HG03457 (cell line): ENCODE data around the gene UBE2I.
"Not testable (repeated sequence)": the region's sequence is repeated elsewhere in the genome, so short reads cannot be mapped to it uniquely, and the experiment has no call there.

Source experiments
- ATAC-seq: cut with Tn5 transposase; IDR thresholded peaks from one replicate; pipeline ENCODE4 v1.9.1; 2021; ENCODE audit warnings: moderate number of reproducible peaks; ENCODE audit not compliant: unreplicated experiment

The UBE2I gene

DNA sequence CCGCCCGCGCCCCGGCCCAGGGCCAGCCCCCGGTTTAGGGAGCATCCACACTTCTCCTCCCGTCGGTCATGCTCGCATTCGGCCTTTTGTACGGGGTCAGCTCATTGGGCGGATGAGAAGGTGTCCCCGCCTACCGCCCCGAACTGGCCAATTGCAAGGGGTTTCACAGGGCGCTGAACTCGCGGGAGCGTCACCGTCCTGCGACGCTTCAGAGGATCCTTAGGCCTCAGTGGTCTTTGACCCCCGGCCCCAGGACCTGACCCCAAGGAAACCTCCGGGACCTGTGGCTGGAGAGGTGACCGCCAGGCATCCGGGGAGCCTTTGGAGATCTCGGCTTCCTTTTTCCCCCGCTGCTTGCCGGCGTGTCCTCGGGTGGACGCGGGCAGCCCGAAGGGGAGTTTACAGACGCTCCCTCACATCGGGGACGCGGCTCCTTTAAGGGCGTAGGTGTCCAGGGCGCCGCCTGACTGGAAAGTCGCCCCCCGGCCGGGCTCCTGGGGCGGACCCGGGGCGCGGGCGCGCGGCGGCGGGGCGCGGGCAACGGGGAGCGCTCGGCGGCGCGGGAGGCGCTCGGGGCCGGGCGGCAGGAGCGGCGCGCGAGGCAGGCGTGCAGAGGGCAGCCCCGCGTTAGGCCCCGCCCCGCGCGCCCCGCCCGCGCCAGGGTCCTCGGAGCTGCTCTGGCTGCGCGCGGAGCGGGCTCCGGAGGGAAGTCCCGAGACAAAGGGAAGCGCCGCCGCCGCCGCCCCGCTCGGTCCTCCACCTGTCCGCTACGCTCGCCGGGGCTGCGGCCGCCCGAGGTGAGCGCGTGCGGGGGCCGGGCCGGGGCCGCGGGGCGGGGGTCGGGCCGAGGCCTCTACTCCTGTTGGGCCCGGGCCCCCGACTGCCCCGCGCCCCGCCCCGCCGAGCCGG lies at the start of gene UBE2I:
TSS of gene UBE2I (plus strand) at position 660 of the 909 bp plus-strand sequence. CDS start 4,395 bp downstream, outside the sequence.
- peak; percentile 43 for ATAC-seq

GRCh38 chr16:1259760-1260068 lies 49.7 kb upstream of the UBE2I start:
- no peak for ATAC-seq

GRCh38 chr16:1260101-1260680 lies 49.2 kb upstream of the UBE2I start:
- ATAC-seq, result no peak

DNA sequence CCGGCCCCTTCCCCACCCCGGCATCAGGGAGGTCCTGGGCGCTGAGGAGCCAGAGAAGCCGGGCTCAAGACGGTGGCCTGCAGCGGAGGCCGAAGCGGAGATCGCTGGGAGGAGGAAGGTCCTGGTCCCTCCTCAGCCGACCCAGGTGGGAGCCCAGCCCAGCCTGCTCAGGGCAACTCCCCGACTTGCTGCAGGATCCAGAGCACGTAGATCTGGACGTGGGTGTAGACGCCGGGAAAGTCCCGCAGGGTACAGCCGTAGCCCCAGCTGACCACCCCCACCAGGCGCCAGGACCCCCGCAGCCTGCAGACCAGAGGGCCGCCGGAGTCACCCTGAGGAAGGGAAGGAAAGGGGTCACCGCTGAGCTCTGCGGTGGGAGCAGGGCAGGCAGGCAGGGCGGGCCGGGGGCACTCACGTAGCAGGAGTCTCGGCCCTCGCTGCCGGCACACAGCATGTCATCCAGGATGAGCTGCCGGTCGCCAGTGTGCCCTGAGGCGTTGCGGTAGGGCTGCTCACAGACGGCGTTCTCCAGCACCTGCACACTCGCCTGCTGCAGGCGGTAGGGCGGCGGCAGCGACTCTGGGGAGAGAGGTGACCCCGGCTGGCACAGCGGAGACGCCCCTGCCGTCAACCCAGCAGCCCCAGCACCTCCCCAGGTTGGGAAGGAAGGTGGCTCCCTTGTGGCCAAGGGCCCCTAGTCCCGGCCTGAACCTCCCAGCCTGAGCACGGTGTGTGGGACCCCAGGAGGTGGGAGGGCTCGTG lies 48.1 kb upstream of the UBE2I start:
- ATAC-seq, result no peak

DNA sequence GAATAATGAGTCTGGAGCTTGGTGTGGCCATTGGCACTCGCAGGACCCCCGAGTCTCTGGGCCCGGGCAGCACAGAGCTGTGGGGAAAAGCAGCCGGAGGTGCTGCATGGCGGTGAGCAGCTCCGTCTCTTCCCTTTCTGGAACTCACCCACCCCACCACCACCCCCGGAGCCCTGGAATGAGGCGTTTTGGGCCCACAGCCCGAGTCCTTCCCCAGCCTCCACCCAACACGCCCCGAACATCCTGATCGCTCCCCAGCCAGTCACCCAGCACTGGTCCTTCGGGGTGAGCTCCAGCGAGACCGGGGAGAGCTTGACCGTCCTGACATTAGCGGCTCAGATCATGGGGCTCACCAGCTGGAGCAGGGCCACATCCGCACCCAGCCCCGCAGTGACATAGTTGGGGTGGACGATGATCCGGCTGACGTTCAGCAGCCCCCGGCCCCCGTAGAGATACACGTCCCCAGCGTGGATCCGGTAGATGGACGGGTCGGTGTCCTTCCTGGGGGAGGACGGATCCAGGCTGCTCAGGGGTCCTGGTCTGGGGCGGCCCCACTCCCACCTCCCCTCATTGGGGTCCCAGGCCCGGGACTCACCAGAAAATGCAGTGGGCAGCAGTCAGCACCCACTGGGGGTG lies 47.1 kb upstream of the UBE2I start:
- no peak for ATAC-seq

GRCh38 chr16:1262846-1263221 lies 46.6 kb upstream of the UBE2I start:
- no peak for ATAC-seq

DNA sequence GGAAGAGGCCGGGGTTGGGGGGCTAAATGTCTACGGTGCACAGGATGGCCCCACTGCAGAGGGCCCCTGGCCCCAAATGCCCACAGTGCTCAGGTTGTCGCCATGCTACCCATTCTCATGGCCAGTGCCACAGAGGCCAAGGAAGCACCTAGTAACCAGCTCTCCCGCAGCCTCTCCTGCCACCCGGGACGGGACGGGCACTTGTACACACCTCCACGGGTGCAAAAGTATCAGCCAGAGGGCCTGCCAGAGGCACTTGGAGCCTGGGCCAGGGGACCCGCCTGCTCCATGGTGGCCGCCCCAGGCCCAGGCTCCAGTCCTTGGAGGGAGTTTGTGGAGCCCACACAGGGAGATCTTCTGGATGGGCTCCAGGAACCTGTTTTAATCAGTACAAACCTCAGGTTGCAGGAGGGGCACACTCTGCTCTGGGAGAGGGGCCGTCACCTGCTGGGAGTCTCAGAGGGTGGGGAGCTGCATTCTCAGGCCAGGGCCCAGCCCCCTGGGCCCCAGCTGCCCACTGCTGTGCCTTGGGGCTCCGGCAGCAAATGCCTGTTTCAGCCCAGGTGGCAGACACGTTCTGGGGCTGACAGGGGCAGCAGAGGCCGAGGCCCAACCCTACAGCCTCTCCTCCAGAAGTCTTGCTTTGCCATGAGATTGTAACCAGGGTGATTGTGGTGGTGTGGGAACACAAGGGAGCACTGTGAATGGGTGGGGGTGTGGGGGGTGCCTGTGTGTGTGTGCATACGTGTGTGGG lies 45.7 kb upstream of the UBE2I start:
- ATAC-seq, result no peak

DNA sequence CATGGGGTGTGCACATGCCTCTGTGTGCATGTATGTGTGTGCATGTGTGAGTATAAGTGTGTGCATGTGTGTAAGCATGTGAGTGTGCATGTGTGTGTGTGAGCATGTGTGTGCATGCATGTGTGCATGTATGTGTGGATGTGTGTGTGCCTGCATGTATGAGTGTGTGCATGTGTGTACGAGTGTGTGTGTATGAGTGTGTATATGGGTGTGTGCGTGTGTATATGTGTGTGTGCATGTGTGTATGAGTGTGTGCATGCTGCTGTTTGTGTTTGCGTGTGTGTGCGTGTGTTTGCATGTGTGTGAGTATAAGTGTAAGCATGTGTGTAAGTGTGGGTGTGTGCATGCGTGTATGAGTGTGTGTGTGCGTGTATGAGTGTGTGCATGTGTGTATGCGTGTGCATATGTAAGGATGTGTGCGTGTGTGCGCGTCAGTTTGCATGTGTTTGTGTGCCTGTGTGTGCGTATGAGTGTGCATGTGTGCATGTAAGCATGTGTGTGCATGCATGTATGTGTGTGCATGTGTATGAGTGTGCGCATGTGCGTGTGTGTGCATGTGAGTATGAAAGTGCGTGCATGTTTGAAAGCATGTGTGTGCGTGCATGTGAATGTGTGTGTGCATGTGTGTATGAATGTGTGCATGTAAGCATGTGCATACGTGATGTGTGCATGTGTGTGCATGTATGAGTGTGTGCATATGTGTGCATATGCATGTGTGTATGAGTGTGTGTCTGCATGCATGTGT lies 44.9 kb upstream of the UBE2I start:
- ATAC-seq, result no peak

DNA sequence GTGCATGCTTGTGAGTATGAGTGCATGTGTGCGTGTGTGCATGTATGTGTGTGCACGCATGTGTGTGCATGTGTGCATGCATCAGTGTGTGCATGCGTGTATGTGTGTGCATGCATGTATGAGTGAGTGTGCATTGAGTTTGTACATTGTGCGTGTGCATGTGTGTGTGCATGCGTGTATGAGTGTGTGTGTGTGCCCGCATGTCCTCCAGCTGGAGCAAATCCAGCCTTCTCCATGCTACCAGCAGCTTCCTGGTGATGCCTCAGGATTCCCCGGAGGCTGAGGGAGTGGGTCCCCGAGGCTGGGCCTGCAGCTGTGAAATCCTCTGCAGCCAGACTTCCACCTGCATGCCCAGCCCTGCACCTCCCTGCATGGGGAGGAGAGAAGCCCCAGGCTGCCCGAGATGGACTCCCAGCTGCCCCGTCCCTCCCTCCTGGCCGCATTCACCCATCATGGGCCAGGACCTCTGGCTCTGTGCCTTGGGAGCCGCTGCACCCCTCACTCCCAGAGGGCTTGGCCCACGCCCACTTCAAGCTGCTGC lies 44.3 kb upstream of the UBE2I start:
- ATAC-seq, result no peak

- ATAC-seq, result no peak
Observed at GRCh38 chr16:1265826-1266225, 43.6 kb upstream of the UBE2I start.

GRCh38 chr16:1269418-1269817 lies 40.0 kb upstream of the UBE2I start:
- not testable (repeated sequence) for ATAC-seq

DNA sequence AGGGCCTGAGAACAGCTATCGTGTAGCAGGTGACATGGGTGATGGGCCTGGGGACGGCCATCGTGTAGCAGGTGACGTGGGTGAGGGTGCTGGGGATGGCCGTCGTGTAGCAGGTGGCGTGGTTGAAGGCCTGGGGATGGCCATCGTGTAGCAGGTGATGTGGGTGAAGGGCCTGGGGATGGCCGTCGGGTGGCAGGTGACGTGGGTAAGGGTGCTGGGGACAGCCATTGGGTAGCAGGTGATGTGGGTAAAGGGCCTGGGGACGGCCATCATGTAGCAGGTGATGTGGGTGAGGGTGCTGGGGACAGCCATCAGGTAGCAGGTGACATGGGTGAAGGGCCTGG lies 38.1 kb upstream of the UBE2I start:
- ATAC-seq, result no peak

- not testable (repeated sequence) for ATAC-seq
Observed at GRCh38 chr16:1271724-1272413, 37.6 kb upstream of the UBE2I start.

DNA sequence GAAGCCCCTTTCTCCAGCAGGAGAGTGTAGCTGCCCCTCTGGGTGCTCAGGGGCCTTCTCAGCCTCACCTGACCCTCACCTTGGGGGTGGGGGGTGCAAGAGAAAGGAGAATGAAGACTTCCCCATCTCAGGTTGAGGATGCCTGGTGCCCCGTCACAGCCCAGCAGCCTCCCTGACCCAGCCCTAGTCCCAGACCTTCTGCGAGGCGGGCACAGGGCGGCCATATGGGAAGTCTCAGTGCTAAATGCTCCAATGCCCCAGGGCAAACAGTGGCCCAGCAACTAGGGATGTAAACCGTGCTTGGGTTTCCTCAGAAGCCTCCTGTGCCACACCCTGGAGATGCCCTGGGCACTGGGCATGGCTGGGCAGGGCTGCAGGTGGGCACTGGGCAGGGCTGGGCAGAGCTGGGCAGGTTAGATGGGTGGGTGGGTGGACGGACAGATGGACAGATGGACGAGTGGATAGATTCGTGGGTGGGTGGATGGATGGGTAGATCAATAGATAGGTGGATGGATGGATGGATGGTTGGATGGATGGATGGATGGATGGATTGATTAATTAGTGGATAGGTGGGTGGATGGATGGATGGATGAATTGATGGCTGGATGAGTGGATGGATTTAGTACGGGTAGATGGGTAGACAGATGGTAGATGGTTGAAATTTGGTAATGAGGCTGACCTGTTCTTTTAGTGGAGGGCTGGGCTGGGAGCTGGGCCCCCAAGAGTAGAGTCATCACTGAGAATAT lies 36.8 kb upstream of the UBE2I start:
- no peak for ATAC-seq

DNA sequence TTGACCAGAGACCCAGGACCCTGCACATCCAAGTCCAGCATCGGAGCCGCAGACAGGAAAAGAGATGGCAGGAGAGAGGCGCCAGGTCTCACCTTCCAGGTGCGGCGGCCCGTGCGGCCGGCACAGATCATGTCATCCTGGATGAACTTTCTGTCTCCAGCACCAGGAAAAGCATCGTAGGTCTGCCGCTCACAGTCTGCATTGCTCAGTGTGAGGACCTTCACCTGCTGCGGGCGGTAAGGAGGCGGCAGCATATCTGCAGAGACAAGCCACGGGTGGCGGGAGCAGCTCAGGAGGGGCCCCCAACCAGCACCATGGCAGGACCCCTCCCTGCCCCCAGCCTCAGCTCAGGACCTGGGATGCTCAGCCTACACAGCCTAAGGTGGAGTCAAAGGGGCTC lies 35.6 kb upstream of the UBE2I start:
- ATAC-seq, result no peak

- no peak for ATAC-seq
Observed at GRCh38 chr16:1274767-1275166, 34.7 kb upstream of the UBE2I start.

GRCh38 chr16:1275791-1276579 lies 33.5 kb upstream of the UBE2I start:
- no peak for ATAC-seq

DNA sequence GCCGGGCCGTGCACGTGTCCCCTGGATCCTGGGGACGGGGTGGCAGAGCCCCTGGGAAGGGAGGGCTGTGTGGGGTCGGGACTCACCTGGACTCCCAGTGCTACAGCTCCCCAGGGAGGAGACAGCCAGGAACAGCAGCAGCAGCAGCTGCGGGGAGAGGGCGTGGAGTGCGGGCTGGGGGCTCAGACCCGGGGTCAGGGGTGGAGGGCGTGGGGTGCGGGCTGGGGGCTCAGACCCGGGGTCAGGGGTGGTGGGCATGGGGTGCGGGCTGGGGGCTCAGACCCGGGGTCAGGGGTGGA lies 32.9 kb upstream of the UBE2I start:
- ATAC-seq, result no peak
